HG02678 (cell line): ENCODE measurements around the gene SPHKAP.
"Not testable (repeated sequence)": the region's sequence is repeated elsewhere in the genome, so short reads cannot be mapped to it uniquely, and the experiment has no call there.

Experiments
- ATAC-seq: cut with Tn5 transposase; IDR thresholded peaks from one replicate; pipeline ENCODE4 v1.9.1; 2021; ENCODE audit warnings: mild to moderate bottlenecking, moderate library complexity; ENCODE audit not compliant: unreplicated experiment

The SPHKAP gene

GRCh38 chr2:228104215-228104614, 77.3 kb downstream of the SPHKAP start:
- ATAC-seq: no peak

- no peak for ATAC-seq
Measured at GRCh38 chr2:228103379-228103778, 78.1 kb downstream of the SPHKAP start.

GRCh38 chr2:228102949-228103348, 78.5 kb downstream of the SPHKAP start:
- no peak for ATAC-seq

GRCh38 chr2:228094377-228094921, 87.0 kb downstream of the SPHKAP start:
- no peak for ATAC-seq

GRCh38 chr2:228092056-228092455, 89.4 kb downstream of the SPHKAP start:
- ATAC-seq: no peak

- no peak for ATAC-seq
Measured at GRCh38 chr2:228086561-228086960, 94.9 kb downstream of the SPHKAP start.

GRCh38 chr2:228084717-228085116, 96.8 kb downstream of the SPHKAP start:
- ATAC-seq: no peak

- no peak for ATAC-seq
Measured at GRCh38 chr2:228083131-228083530, 98.4 kb downstream of the SPHKAP start.

GRCh38 chr2:228082571-228082970, 98.9 kb downstream of the SPHKAP start:
- ATAC-seq: no peak

- no peak for ATAC-seq
Measured at GRCh38 chr2:228079194-228079593, 102.3 kb downstream of the SPHKAP start.

- not testable (repeated sequence) for ATAC-seq
Measured at GRCh38 chr2:228076695-228077094, 104.8 kb downstream of the SPHKAP start.

- no peak for ATAC-seq
Measured at GRCh38 chr2:228072669-228073068, 108.8 kb downstream of the SPHKAP start.

GRCh38 chr2:228067309-228067708, 114.2 kb downstream of the SPHKAP start:
- ATAC-seq: no peak

GRCh38 chr2:228066126-228066798, 115.2 kb downstream of the SPHKAP start:
- ATAC-seq: no peak

- ATAC-seq: no peak
Measured at GRCh38 chr2:228065686-228066085, 115.8 kb downstream of the SPHKAP start.

GRCh38 chr2:228064796-228065315, 116.6 kb downstream of the SPHKAP start:
- ATAC-seq: no peak

- ATAC-seq: no peak
Measured at GRCh38 chr2:228064024-228064423, 117.5 kb downstream of the SPHKAP start.

- ATAC-seq: no peak
Measured at GRCh38 chr2:228063558-228063957, 117.9 kb downstream of the SPHKAP start.

- ATAC-seq: no peak
Measured at GRCh38 chr2:228059735-228060134, 121.8 kb downstream of the SPHKAP start.

- ATAC-seq: no peak
Measured at GRCh38 chr2:228056293-228057097, 125.0 kb downstream of the SPHKAP start.

- no peak for ATAC-seq
Measured at GRCh38 chr2:228048838-228049490, 132.5 kb downstream of the SPHKAP start.
